ENCODE measurements around the gene PRR36.

DNA sequence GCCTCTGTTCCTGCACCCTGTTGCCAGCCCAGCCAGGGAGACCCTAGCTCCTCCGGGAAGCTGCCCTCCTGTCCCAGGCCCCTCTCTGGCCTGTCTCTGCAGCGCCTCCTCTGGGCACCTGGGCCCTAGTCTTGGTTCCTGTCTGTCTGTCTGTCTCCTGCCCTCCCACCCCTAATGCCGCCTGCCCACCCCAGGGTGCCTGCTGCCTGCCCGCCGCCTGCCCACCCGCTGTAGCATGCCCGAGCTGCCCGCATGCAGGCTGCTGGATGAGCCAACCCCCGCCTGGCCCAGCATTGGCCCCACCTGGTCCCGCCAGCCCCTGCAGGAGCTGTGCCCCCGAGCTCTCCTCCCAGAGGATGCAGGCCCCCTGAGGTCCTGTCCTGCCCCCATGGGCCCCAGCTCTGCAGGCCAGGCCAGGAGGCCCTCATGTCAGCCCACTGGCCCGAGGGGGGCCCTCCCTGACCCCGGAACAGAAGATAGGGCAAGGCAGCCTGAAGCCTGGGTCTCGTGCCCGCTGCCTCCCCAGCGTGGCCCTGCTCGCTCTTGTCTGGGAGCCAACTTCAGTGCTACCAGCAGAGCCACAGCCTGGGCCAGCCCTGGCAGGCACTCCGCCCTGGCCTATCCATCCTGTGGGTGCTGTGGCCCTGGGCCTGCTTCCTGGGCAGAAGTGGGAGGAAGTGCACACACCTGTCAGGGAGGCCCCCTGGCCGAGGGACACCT, 34.7 kb upstream of the PRR36 start:
- TF ChIP-seq POLR2A (IDR thresholded peaks at IDR 0.05), result no peak
- TF ChIP-seq, protein P1, sequence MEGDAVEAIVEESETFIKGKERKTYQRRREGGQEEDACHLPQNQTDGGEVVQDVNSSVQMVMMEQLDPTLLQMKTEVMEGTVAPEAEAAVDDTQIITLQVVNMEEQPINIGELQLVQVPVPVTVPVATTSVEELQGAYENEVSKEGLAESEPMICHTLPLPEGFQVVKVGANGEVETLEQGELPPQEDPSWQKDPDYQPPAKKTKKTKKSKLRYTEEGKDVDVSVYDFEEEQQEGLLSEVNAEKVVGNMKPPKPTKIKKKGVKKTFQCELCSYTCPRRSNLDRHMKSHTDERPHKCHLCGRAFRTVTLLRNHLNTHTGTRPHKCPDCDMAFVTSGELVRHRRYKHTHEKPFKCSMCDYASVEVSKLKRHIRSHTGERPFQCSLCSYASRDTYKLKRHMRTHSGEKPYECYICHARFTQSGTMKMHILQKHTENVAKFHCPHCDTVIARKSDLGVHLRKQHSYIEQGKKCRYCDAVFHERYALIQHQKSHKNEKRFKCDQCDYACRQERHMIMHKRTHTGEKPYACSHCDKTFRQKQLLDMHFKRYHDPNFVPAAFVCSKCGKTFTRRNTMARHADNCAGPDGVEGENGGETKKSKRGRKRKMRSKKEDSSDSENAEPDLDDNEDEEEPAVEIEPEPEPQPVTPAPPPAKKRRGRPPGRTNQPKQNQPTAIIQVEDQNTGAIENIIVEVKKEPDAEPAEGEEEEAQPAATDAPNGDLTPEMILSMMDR (IDR thresholded peaks at IDR 0.05), result no peak
